NCI-H2196 (cell line): ENCODE measurements around the gene PALB2.

Source experiments
- DNase-seq: peaks from one replicate; lab custom pipeline; 2025; ENCODE audit not compliant: unreplicated experiment; lab: John Stamatoyannopoulos, UW

Gene PALB2

DNA sequence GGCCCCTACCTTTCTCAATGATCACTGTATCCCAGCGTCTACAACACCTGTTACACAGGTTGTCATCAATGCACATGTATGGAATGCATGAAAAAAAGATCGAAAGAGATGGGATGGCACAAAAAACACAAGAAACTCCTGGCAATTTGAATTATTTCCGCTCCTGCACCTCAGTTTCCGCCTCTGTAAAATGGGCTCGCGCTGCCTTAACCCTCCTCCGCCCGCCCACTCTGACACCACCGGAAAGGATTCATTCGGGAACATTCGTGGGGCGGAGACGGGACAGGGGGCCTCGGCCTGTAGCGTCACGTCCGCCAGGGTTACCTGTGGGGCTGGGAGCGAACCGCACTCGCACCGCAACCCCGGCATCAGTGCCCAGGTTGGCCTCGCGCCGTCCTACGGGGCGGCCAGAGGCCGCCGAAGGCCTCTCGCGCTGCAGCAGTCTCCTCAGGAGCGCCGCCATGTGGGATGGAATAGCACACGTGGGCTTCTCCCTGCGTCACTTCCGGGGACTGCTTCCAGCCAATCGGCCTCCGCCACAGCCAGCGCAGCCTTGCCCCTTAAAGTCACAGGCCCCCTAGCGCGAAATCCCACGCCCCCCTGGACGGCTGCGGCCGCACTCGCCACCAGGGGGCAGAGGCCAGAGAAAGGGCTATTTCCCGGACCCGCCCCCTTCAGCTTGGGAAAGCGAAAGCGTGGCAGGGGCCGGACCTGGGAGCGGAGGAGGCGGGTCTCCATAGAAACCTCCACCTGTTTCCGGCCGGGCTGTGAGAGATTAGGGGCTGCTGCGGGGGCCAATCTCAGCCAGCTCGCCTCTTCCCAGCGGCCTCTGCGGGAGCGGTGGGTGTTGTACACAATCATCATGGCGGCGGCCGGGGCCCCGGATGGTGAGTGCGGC, 84.0 kb downstream of the PALB2 start, which contains the start of the genes EARS2 and UBFD1:
Gene EARS2, minus strand, starts transcription at position 470 of the 898 bp plus-strand sequence. Its CDS starts 7 bp downstream, at position 463.
Gene UBFD1, plus strand, starts transcription at position 847 of the 898 bp plus-strand sequence. Its CDS starts 16 bp downstream, at position 863.
- peak; percentile 99 for DNase-seq

DNA sequence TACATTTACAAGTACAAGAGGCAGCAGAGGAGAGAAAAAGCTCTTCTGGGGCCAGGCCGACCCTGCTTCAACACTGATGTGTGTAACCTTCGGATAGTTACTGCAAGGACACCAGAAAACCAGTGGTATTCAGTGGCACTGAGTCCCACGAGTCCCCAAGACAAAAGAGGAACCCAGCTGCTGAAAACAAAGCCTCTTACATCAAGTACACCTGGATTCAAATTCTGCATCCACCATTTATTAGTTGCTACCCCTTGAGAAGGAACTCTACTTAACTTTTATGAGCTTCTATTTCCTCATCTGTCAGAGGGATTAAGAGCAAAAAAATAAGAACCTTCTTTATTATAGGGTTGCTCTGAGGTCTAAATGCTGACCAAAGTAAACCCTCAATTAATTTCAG, 86.6 kb downstream of the PALB2 start:
- DNase-seq: no peak
